GM12801 (cell line): ENCODE data around the gene AOPEP.

ENCODE experiments used
- CTCF ChIP-seq: IDR thresholded peaks from one replicate; pipeline ENCODE4 v1.5.1; 2011; ENCODE audit warnings: control low read depth; ENCODE audit not compliant: insufficient read length; ENCODE audit errors: extremely low read depth

The AOPEP gene

GRCh38 chr9:94807556-94807955, 81.1 kb downstream of the AOPEP start:
- TF ChIP-seq CTCF, result no peak

- TF ChIP-seq CTCF, result no peak
Measured at GRCh38 chr9:94808926-94809700, 82.6 kb downstream of the AOPEP start.

- TF ChIP-seq CTCF, result no peak
Measured at GRCh38 chr9:94809778-94810177, 83.3 kb downstream of the AOPEP start.

GRCh38 chr9:94811074-94811473, 84.6 kb downstream of the AOPEP start:
- TF ChIP-seq CTCF, result no peak

GRCh38 chr9:94812343-94812742, 85.8 kb downstream of the AOPEP start:
- TF ChIP-seq CTCF, result no peak

- TF ChIP-seq CTCF, result no peak
Measured at GRCh38 chr9:94813379-94813778, 86.9 kb downstream of the AOPEP start.

GRCh38 chr9:94817291-94818177, 91.0 kb downstream of the AOPEP start:
- no peak for TF ChIP-seq CTCF
